Measurements from ENCODE around the gene TCF7L2.

TCF7L2 gene

GRCh38 chr10:112949875-112950507 is at the start of gene TCF7L2:
TSS of gene TCF7L2 (plus strand) at chr10:112950247. CDS start at chr10:112950757, 510 bp downstream.
- DNase-seq, result peak; percentile 68 to 80

- DNase-seq, result no peak
Measured at GRCh38 chr10:112902730-112903129, 47.3 kb upstream of the TCF7L2 start.

- no peak for DNase-seq
Measured at GRCh38 chr10:112904000-112904399, 46.0 kb upstream of the TCF7L2 start.

- no peak for DNase-seq
Measured at GRCh38 chr10:112906945-112907344, 43.1 kb upstream of the TCF7L2 start.

- DNase-seq, result no peak
Measured at GRCh38 chr10:112907893-112908292, 42.2 kb upstream of the TCF7L2 start.

GRCh38 chr10:112911206-112911605 is 38.8 kb upstream of the TCF7L2 start:
- no peak for DNase-seq

- no peak for DNase-seq
Measured at GRCh38 chr10:112912410-112912928, 37.6 kb upstream of the TCF7L2 start.

GRCh38 chr10:112913255-112913654 is 36.8 kb upstream of the TCF7L2 start:
- DNase-seq, result no peak

- no peak for DNase-seq
Measured at GRCh38 chr10:112913661-112914287, 36.3 kb upstream of the TCF7L2 start.

GRCh38 chr10:112914288-112914952 is 35.6 kb upstream of the TCF7L2 start:
- no peak for DNase-seq

GRCh38 chr10:112915590-112916572 is 34.2 kb upstream of the TCF7L2 start:
- no peak for DNase-seq

GRCh38 chr10:112917681-112918080 is 32.4 kb upstream of the TCF7L2 start:
- DNase-seq, result no peak

- DNase-seq, result no peak
Measured at GRCh38 chr10:112918771-112919170, 31.3 kb upstream of the TCF7L2 start.

GRCh38 chr10:112919721-112920120 is 30.3 kb upstream of the TCF7L2 start:
- no peak for DNase-seq

GRCh38 chr10:112926906-112927688 is 22.9 kb upstream of the TCF7L2 start:
- no peak for DNase-seq

GRCh38 chr10:112927980-112928379 is 22.1 kb upstream of the TCF7L2 start:
- DNase-seq, result no peak

- no peak for DNase-seq
Measured at GRCh38 chr10:112932658-112933057, 17.4 kb upstream of the TCF7L2 start.

GRCh38 chr10:112934193-112934592 is 15.9 kb upstream of the TCF7L2 start:
- DNase-seq, result no peak

GRCh38 chr10:112938808-112939482 is 11.1 kb upstream of the TCF7L2 start:
- DNase-seq, result no peak

GRCh38 chr10:112945811-112946210 is 4.2 kb upstream of the TCF7L2 start:
- DNase-seq, result no peak

GRCh38 chr10:112946649-112947048 is 3.4 kb upstream of the TCF7L2 start:
- no peak for DNase-seq
